Measurements from ENCODE around the gene SAG.
"Not testable (repeated sequence)": the region's sequence is repeated elsewhere in the genome, so short reads cannot be mapped to it uniquely, and the experiment has no call there.

Gene SAG

DNA sequence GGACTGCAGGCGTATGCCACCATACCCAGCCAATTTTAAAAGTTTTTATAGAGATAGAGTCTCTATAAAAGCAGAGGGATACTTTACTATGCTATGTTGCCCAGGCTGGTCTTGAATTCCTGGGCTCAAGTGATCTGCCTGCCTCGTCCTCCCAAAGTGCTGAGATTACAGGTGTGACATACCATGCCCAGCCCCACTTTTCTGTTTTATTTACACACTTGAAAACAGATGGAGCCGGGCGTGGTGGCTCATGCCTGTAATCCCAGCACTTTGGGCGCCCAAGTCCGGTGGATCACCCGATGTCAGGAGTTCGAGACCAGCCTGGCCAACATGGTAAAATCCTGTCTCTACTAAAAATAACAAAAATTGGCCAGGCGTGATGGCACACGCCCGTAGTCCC lies 67.2 kb downstream of the SAG start:
- in situ Hi-C loops (cut with MboI; ENCODE audit: low sequenced_read_pairs) = not testable (repeated sequence)

DNA sequence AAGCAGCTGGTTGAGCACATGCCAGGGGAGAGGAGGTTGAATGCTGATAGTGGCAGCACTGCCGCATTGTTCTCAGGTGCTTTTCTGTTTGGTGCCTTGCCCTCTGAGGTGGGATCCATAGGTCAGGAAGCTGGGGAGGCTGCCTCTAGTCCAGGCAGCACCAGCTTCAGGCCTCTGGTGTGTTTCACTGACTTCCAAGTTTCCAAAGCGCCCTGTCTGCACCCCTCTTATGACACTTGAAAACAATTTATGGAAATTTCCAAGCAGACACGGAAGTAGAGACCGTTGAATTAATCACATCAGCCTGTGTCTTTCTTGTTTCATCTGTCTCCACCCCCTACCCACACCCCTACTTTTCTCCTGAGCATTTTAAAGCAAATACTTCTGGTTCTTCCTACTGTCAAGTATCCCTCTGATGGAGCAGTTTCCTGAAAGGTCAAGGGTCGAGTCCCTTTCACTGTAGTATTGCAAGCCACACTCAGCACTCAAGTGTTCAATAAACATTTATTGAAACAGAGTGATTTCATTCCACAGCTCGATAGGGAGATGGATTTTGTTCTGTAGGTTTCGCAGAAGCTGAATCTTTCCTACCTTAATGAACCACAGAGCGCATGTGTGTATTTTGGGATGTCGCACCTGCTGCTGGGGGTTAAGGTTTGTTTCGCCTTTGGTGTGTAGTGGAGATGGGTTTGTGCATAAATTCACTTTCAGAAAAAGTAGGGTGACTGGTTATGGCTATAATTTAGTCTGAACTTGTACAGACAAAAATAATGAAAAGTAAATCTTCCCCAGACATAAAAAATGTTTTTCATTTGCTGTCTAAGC lies 68.1 kb downstream of the SAG start:
- in situ Hi-C loops (cut with MboI; ENCODE audit: low sequenced_read_pairs) = no loop called here

DNA sequence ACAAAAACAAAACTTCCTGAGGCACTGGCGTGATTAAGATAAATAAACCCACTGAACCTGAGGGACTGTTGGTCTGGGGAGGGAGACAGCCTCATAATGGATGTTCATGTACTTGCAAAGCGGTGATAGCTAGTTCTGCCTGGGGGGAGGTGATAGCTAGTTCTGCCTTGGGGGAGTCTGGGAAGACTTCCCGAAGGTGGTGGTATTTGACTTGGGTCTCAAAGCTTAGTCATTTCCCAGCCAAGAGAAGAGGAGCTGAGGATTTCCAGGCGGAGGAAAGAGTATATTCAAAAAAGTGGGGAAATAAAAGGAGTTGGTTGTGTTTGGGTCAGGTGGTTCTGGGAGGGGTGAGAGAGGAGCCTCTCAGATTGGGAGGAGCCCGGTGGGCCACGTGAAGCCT lies 71.4 kb downstream of the SAG start:
- in situ Hi-C loops (cut with MboI; ENCODE audit: low sequenced_read_pairs) = no loop called here

DNA sequence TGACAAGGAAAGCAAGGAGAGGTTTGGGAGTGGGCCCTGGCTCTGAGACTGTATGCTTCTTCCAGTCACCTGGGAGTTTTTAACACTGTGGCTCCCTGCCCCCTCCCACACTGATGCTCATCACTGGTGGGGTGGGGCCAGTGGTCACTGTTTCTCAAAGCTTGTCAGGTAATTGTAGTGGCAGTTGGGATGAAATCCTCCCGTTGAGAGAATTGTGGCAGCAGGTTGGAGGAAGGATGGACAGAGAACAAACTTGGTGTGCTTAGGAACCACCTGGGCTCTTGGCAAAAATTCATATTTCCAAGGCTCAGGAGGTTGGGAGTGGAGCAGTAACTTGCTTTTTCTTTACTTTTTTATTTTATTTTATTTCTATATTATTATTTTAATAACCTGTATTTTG lies 71.8 kb downstream of the SAG start:
- in situ Hi-C loops (cut with MboI; ENCODE audit: low sequenced_read_pairs) = no loop called here

DNA sequence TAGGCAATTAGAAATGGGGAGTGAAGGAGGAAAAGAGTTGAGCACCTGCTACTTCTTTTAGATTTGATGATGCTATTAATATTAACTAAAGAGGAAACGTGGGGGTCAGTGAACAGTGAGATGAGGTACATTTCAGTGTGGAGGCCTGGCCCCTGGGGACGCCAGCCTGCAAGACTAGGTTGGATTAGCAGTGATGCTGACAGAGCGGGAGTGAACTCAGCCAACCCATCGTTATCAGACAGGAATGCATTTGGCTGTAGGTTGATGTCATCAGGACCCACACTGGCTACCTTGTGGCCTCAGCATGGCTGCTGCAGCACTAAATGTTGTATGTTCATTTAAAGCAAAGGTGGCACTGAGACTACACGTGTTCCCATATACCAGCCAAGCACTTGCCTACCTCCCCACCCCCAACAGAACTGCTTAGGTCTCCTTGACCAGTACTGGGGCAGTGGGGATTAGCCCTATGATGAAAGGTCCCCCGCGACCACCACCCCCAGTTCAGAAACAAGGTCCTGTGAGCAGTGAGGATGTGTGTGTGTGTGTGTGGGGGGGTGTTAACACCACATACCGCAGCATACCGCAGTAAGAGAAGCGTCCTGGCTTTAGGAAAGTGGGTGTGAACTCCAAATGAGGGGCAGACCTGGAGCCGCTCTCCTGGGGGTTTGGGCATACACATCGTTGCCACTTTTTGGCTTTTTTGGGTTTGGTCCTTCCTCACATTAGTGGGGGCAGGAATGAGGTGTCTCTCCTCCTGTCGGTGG lies 72.7 kb downstream of the SAG start:
- in situ Hi-C loops (cut with MboI; ENCODE audit: low sequenced_read_pairs) = no loop called here

GRCh38 chr2:233380995-233381637 lies 73.5 kb downstream of the SAG start:
- in situ Hi-C loops (cut with MboI; ENCODE audit: low sequenced_read_pairs) = no loop called here

- in situ Hi-C loops (cut with MboI; ENCODE audit: low sequenced_read_pairs) = no loop called here
These were observed 74.0 kb downstream of the SAG start for GRCh38 chr2:233381638-233381995.

- in situ Hi-C loops (cut with MboI; ENCODE audit: low sequenced_read_pairs) = no loop called here
These were observed 76.4 kb downstream of the SAG start for GRCh38 chr2:233384015-233384414.

GRCh38 chr2:233384811-233385488 lies 77.3 kb downstream of the SAG start:
- in situ Hi-C loops (cut with MboI; ENCODE audit: low sequenced_read_pairs) = no loop called here

GRCh38 chr2:233385489-233386044 lies 78.0 kb downstream of the SAG start:
- in situ Hi-C loops (cut with MboI; ENCODE audit: low sequenced_read_pairs) = no loop called here

DNA sequence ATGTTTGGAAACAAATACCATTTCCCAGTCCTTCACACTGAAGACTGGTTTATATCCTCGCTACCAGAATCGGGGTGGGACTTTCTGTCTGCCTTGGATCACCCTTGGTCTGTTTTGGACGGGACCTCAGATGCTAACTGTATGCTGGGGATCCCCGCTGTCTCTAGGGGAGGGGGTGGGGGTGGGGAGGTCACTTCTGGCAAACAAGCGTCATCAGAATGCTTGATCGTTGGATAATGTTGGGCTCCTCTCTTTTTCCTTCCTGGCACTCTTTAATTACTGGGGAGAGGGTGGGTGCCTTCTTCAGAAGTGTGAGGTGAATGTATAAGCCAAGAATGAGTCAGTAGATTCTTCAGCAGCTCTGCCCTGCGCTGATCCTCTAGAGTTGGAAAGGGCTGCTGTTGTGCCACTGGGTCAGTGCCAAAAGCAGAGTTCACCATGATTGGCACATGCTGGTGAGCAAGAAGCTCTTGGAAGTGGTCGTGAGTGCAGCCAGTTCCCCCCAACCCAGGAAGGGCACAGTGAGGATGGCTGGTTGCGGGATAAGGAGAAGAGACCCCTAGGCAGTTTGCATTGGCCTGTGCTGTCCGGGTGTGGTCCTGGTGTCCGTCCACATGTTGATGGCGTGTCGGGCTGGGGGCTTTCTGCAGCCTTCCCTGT lies 78.9 kb downstream of the SAG start:
- in situ Hi-C loops (cut with MboI; ENCODE audit: low sequenced_read_pairs) = no loop called here

- in situ Hi-C loops (cut with MboI; ENCODE audit: low sequenced_read_pairs) = no loop called here
These were observed 79.6 kb downstream of the SAG start for GRCh38 chr2:233387225-233387624.

- in situ Hi-C loops (cut with MboI; ENCODE audit: low sequenced_read_pairs) = no loop called here
These were observed 80.3 kb downstream of the SAG start for GRCh38 chr2:233387667-233388528.

DNA sequence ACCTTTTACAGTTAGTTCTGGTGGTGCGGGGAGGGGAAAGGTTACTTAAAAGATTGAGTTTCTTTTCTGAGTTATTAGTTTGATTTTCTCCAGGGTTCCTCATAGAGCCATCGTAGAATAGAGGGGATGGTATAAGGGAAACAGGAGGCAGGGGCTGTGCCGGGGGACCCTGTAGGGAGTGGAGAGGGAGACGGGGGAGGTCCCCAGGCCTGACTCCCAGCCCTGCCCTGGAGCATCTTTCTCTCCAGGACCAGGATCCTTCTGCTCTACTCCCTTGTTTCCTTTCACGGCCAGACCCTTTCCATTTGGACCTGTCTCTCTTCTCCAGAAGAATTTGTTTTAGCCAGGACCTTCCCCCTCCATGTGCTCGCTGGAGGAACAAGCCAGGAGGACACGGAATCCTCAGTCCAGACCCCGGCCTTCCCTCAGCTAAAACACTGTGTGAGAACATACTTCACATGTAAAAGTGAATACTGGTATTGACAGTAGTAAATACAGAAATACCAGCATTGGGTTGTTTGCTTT lies 82.0 kb downstream of the SAG start:
- in situ Hi-C loops (cut with MboI; ENCODE audit: low sequenced_read_pairs) = no loop called here

DNA sequence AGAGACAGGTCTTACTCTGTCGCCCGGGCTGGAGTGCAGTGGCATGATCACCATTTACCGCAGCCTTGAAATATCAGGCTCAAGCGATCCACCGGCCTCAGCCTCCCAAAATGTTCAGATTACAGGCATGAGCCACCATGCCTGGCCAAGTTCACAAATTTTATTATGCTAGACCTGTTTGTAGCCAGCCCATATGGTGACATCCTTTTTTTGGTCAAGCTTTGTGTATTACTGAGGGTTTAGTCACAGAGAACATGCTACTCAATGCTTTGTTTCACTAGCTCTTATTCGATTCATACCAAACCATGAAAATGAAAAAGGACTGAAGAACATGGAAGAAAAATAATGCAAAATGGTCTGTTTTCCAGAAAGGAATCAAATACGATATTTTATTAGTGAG lies 88.1 kb downstream of the SAG start:
- in situ Hi-C loops (cut with MboI; ENCODE audit: low sequenced_read_pairs) = no loop called here
